GM18861 (cell line): ENCODE measurements around the gene JARID2.

ENCODE experiments used
- ATAC-seq: cut with Tn5 transposase; IDR thresholded peaks from one replicate; pipeline ENCODE4 v1.9.1; 2021; ENCODE audit not compliant: unreplicated experiment

Gene JARID2

GRCh38 chr6:15245361-15246216 lies at the start of gene JARID2:
TSS of gene JARID2 (plus strand) at chr6:15246069. CDS start at chr6:15246540, 471 bp downstream.
- ATAC-seq: peak; percentile 43

GRCh38 chr6:15200087-15200486 lies 45.8 kb upstream of the JARID2 start:
- ATAC-seq: no peak

- no peak for ATAC-seq
These were observed 40.5 kb upstream of the JARID2 start for GRCh38 chr6:15205321-15205720.

GRCh38 chr6:15206887-15207286 lies 39.0 kb upstream of the JARID2 start:
- no peak for ATAC-seq

GRCh38 chr6:15207923-15208322 lies 37.9 kb upstream of the JARID2 start:
- ATAC-seq: no peak

- ATAC-seq: no peak
These were observed 31.9 kb upstream of the JARID2 start for GRCh38 chr6:15213838-15214400.

- no peak for ATAC-seq
These were observed 27.5 kb upstream of the JARID2 start for GRCh38 chr6:15218401-15218800.

- ATAC-seq: no peak
These were observed 25.8 kb upstream of the JARID2 start for GRCh38 chr6:15220062-15220461.

GRCh38 chr6:15227827-15228318 lies 18.0 kb upstream of the JARID2 start:
- ATAC-seq: no peak

GRCh38 chr6:15230827-15231226 lies 15.0 kb upstream of the JARID2 start:
- ATAC-seq: no peak

GRCh38 chr6:15232836-15233510 lies 12.9 kb upstream of the JARID2 start:
- ATAC-seq: no peak

GRCh38 chr6:15234068-15234758 lies 11.7 kb upstream of the JARID2 start:
- ATAC-seq: no peak

- no peak for ATAC-seq
These were observed 6.1 kb upstream of the JARID2 start for GRCh38 chr6:15239616-15240364.

GRCh38 chr6:15242503-15242902 lies 3.4 kb upstream of the JARID2 start:
- no peak for ATAC-seq

GRCh38 chr6:15242937-15243614 lies 2.8 kb upstream of the JARID2 start:
- ATAC-seq: no peak

- ATAC-seq: no peak
These were observed 1.8 kb upstream of the JARID2 start for GRCh38 chr6:15243910-15244619.

- ATAC-seq: no peak
These were observed 1.1 kb upstream of the JARID2 start for GRCh38 chr6:15244620-15245360.

- no peak for ATAC-seq
These were observed 372 bp downstream of the JARID2 start for GRCh38 chr6:15246217-15246665.
